H1 (cell line): ENCODE measurements around the gene TRIM41. TPM values are rescaled to one million over a fixed set of nuclear protein-coding genes. Genes with fewer than 3 reads are reported as not detected.

Source experiments
- CTCF ChIA-PET: fragments of 300-600 bp; sonication (Branson Sonifier 250); formaldehyde crosslinking; loops from one replicate; lab custom pipeline; 2021; ENCODE audit not compliant: partially characterized antibody; lab: Charles Lee
- POLR2A ChIA-PET: fragments of 300-600 bp; sonication (Branson Sonifier 250); formaldehyde crosslinking; loops from one replicate; lab custom pipeline; 2021; ENCODE audit warnings: inconsistent platforms; ENCODE audit not compliant: partially characterized antibody; lab: Charles Lee
- DNase-seq, 2 experiments: peaks; one replicate each; pipeline versions ENCODE4 v3.0.0 to v3.0.0-alpha.2; 2010 to 2022; ENCODE audit warnings: low spot score in 2 of 2, low read depth in 1 of 2, mixed read lengths in 1 of 2
- FAIRE-seq: peaks from 2 replicates; lab custom pipeline; 2011; peaks lifted over from hg19 to GRCh38; lab: Jason Lieb, UNC
- H2AFZ ChIP-seq: 2 replicates; pipeline ENCODE4 v1.8.1; 2012; ENCODE audit warnings: low read length, inconsistent platforms
- H2AK5ac ChIP-seq: 2 replicates; pipeline ENCODE4 v1.6.1; 2013; ENCODE audit warnings: low read depth, low read length
- H2BK120ac ChIP-seq: replicated peaks from 2 replicates; pipeline ENCODE3; 2013; ENCODE audit warnings: low read depth, low read length, inconsistent platforms
- H2BK12ac ChIP-seq: 2 replicates; pipeline ENCODE4 v1.6.1; 2013; ENCODE audit warnings: low read depth, low read length
- H2BK15ac ChIP-seq: 2 replicates; pipeline ENCODE4 v1.6.1; 2013; ENCODE audit warnings: low read length
- H2BK20ac ChIP-seq: 2 replicates; pipeline ENCODE4 v1.6.1; 2013; ENCODE audit warnings: low read length
- H2BK5ac ChIP-seq: 2 replicates; pipeline ENCODE4 v1.6.1; 2013; ENCODE audit warnings: low read depth, low read length
- H3K14ac ChIP-seq: 2 replicates; pipeline ENCODE4 v1.6.1; 2013; ENCODE audit warnings: inconsistent platforms; ENCODE audit not compliant: insufficient read length
- H3K18ac ChIP-seq: 2 replicates; pipeline ENCODE4 v1.6.1; 2013; ENCODE audit warnings: low read length; ENCODE audit errors: extremely low read depth
- H3K23ac ChIP-seq: 2 replicates; pipeline ENCODE4 v1.6.1; 2013; ENCODE audit warnings: inconsistent platforms; ENCODE audit not compliant: insufficient read length
- H3K23me2 ChIP-seq: 2 replicates; pipeline ENCODE4 v1.6.1; 2013; ENCODE audit warnings: low read depth, low read length
- H3K27ac ChIP-seq: 2 replicates; pipeline ENCODE4 v1.6.1; 2011; ENCODE audit warnings: low read depth, low read length, inconsistent platforms
- H3K27me3 ChIP-seq, 4 experiments: replicated peaks in 1 of 4; 1 replicate in 1 of 4; 2 replicates in 3 of 4; pipeline versions ENCODE4 v1.6.1 to v1.8.1; 2011 to 2013; ENCODE audit warnings: low read length in 3 of 4, mild to moderate bottlenecking in 3 of 4, inconsistent platforms in 2 of 4, mixed read lengths in 2 of 4, moderate library complexity in 1 of 4; ENCODE audit not compliant: control insufficient read depth in 3 of 4, insufficient read depth in 3 of 4; ENCODE audit errors: extremely low read depth in 1 of 4
- H3K36me3 ChIP-seq, 4 experiments: 2 replicates each; pipeline versions ENCODE4 v1.6.1 to v1.8.1; 2011 to 2013; ENCODE audit warnings: mild to moderate bottlenecking in 4 of 4, low read length in 3 of 4, moderate library complexity in 2 of 4, control low read depth in 1 of 4, inconsistent platforms in 1 of 4; ENCODE audit not compliant: insufficient read depth in 4 of 4, control insufficient read depth in 2 of 4
- H3K4ac ChIP-seq: replicated peaks from 2 replicates; pipeline ENCODE3; 2013; ENCODE audit warnings: low read length, low read depth, mixed read lengths, inconsistent platforms; ENCODE audit not compliant: insufficient read length
- H3K4me1 ChIP-seq, 4 experiments: replicated peaks in 1 of 4; 1 replicate in 1 of 4; 2 replicates in 3 of 4; pipeline versions ENCODE4 v1.6.1 to v1.8.1; 2011 to 2013; ENCODE audit warnings: low read length in 3 of 4, inconsistent platforms in 2 of 4, mixed read lengths in 1 of 4; ENCODE audit not compliant: insufficient read depth in 4 of 4, control insufficient read depth in 3 of 4
- H3K4me2 ChIP-seq, 2 experiments: 2 replicates each; pipeline versions ENCODE4 v1.6.1 to v1.8.1; 2011 to 2013; ENCODE audit warnings: low read depth in 2 of 2, low read length in 2 of 2, control low read depth in 1 of 2, inconsistent platforms in 1 of 2, mild to moderate bottlenecking in 1 of 2; ENCODE audit not compliant: insufficient read depth in 1 of 2
- H3K4me3 ChIP-seq, 4 experiments: fragments of 200-600, 300-600 bp in 1 of 4; sonication (generic), shearing (Covaris generic), sonication (Bioruptor Twin) in 1 of 4; 2 replicates each; pipeline versions ENCODE4 v1.5.1 to v1.8.1; 2011 to 2016; ENCODE audit warnings: low read length in 4 of 4, low read depth in 3 of 4, control low read depth in 2 of 4, inconsistent platforms in 2 of 4, mild to moderate bottlenecking in 2 of 4, mixed read lengths in 1 of 4, moderate library complexity in 1 of 4; ENCODE audit not compliant: insufficient read depth in 2 of 4; ENCODE audit errors: extremely low read depth in 1 of 4
- H3K56ac ChIP-seq: replicated peaks from 2 replicates; pipeline ENCODE3; 2013; ENCODE audit warnings: low read depth, mild to moderate bottlenecking, mixed read lengths, low read length, inconsistent platforms; ENCODE audit not compliant: insufficient read length
- H3K79me1 ChIP-seq: 2 replicates; pipeline ENCODE4 v1.6.1; 2013; ENCODE audit warnings: low read depth, low read length, control low read depth
- H3K79me2 ChIP-seq, 2 experiments: 2 replicates each; pipeline versions ENCODE4 v1.6.1 to v1.8.1; 2012 to 2013; ENCODE audit warnings: low read length in 2 of 2, mild to moderate bottlenecking in 2 of 2, inconsistent platforms in 1 of 2; ENCODE audit not compliant: insufficient read depth in 2 of 2, control insufficient read depth in 1 of 2
- H3K9ac ChIP-seq, 4 experiments: replicated peaks in 1 of 4; 1 replicate in 1 of 4; 2 replicates in 3 of 4; pipeline versions ENCODE4 v1.6.1 to v1.8.1; 2011 to 2013; ENCODE audit warnings: low read depth in 3 of 4, low read length in 3 of 4, control low read depth in 2 of 4, mild to moderate bottlenecking in 2 of 4, moderate library complexity in 2 of 4, inconsistent platforms in 1 of 4; ENCODE audit errors: extremely low read depth in 1 of 4
- H3K9me3 ChIP-seq, 2 experiments: 2 replicates each; pipeline versions ENCODE4 v1.6.1 to v1.8.1; 2012 to 2013; ENCODE audit warnings: mild to moderate bottlenecking in 2 of 2, moderate library complexity in 2 of 2, control low read depth in 1 of 2, inconsistent platforms in 1 of 2, low read depth in 1 of 2, low read length in 1 of 2, mixed read lengths in 1 of 2; ENCODE audit not compliant: insufficient read depth in 2 of 2
- H4K20me1 ChIP-seq, 2 experiments: replicated peaks in 1 of 2; 2 replicates each; pipeline versions ENCODE3 to v1.8.1; 2011 to 2013; ENCODE audit warnings: inconsistent platforms in 2 of 2, low read length in 2 of 2, mild to moderate bottlenecking in 1 of 2; ENCODE audit not compliant: insufficient read depth in 2 of 2, control insufficient read depth in 1 of 2
- H4K5ac ChIP-seq: 2 replicates; pipeline ENCODE4 v1.6.1; 2013; ENCODE audit warnings: low read length, low read depth, mixed read lengths, inconsistent platforms; ENCODE audit not compliant: insufficient read length
- H4K8ac ChIP-seq: 2 replicates; pipeline ENCODE4 v1.8.0; 2013; ENCODE audit warnings: mild to moderate bottlenecking, moderate library complexity, low read length, inconsistent platforms; ENCODE audit not compliant: insufficient read depth; ENCODE audit errors: extremely low read depth
- H4K91ac ChIP-seq: replicated peaks from 2 replicates; pipeline ENCODE3; 2013; ENCODE audit warnings: low read length, mixed read lengths, inconsistent platforms; ENCODE audit not compliant: insufficient read length
- CBX8 ChIP-seq: fragments of 300-800, 300-1000 bp; sonication (generic); IDR thresholded peaks from 2 replicates; pipeline ENCODE4 v1.7.1; 2016; ENCODE audit warnings: low read depth, low read length, borderline replicate concordance
- POLR2A ChIP-seq, 2 experiments: IDR thresholded peaks; 1 replicate in 1 of 2; 2 replicates in 1 of 2; pipeline ENCODE4 v1.6.1; 2011; ENCODE audit warnings: low read depth in 2 of 2, low read length in 2 of 2, mild to moderate bottlenecking in 2 of 2; ENCODE audit errors: control extremely low read depth in 1 of 2
- POLR2AphosphoS5 ChIP-seq: IDR thresholded peaks from 2 replicates; pipeline ENCODE4 v1.6.1; 2011; ENCODE audit warnings: low read depth, low read length
- TCF12 ChIP-seq: IDR thresholded peaks from 2 replicates; pipeline ENCODE4 v1.6.1; 2011; ENCODE audit warnings: low read depth, mild to moderate bottlenecking, low read length
- WGBS, 2 experiments: shearing (Covaris generic) in 1 of 2; methylation state at CpG; one replicate each; pipeline versions ENCODE4 v1.1.6 to v1.1.7; 2013 to 2015; ENCODE audit warnings: low lambda C conversion rate in 2 of 2, mixed read lengths in 2 of 2, inconsistent platforms in 1 of 2, low coverage in 1 of 2, missing lambda C conversion rate in 1 of 2; ENCODE audit not compliant: insufficient replicate concordance in 2 of 2, insufficient coverage in 1 of 2, insufficient read length in 1 of 2; ENCODE audit errors: extremely low coverage in 1 of 2, missing lambda C conversion rate in 1 of 2; 5-methylcytosine and 5-hydroxymethylcytosine counted together
- polyA plus RNA-seq, 7 experiments: library from polyadenylated mRNA; depleted of rRNA in 3 of 7; stranded (reverse) in 5 of 7; unstranded in 2 of 7; fragments of >200 nt in 5 of 7; fragments of 200-250 nt in 2 of 7; gene quantifications; 1 replicate in 5 of 7; 2 replicates in 1 of 7; 4 replicates in 1 of 7; pipeline versions ENCODE4 v1.2.1 to v1.2.3, GENCODE V29; 2011 to 2013; ENCODE audit warnings: missing spikeins in 2 of 7, mixed read lengths in 2 of 7
- total RNA-seq: library from RNA; stranded (reverse); fragmentation: NEBNext Ultra II Directional; extraction: Animal tissue kit (Norgen Biotek cat#: 25700); gene quantifications from 2 replicates; pipeline ENCODE4 v1.2.1, GENCODE V29; 2021

TRIM41 gene
- total and polyA plus RNA-seq, 2 of the 8 experiments (the other 6 are each of a cell fraction or from before 2014, with no cell fraction given) = 12.9 to 21.6 TPM

GRCh38 chr5:181239062-181239663 is 16.1 kb downstream of the TRIM41 start:
- Histone ChIP-seq H2BK5ac (no peak overlapping the region), H3K4me3 (no peak overlapping the region), H3K79me2 (peaks cover 22 to 39% of the 10 kb centered on the region in 2 experiments), H4K91ac (no peak overlapping the region), H4K8ac (no peak overlapping the region), H3K36me3 (peaks cover 61 to 89% (median 73%) of the 10 kb centered on the region in 4 experiments), H3K9me3 (no peaks in the 10 kb centered on the region), H3K56ac (no peak overlapping the region), H2BK15ac (no peak overlapping the region), H3K18ac (no peak overlapping the region), H3K23ac (no peak overlapping the region), H3K9ac (no peak overlapping the region; a peak in 1 of 7 replicates), H3K14ac (no peak overlapping the region), H3K23me2 (peaks cover 3% of the 10 kb centered on the region; the same call in 1 of the 2 replicates), H3K4ac (no peak overlapping the region), H2AK5ac (no peak overlapping the region), H2BK120ac (no peak overlapping the region), H3K79me1 (peaks cover 5% of the 10 kb centered on the region; the same call in 1 of the 2 replicates), H3K4me1 (peaks cover 5 to 16% (median 8%) of the 10 kb centered on the region in 4 experiments), H3K4me2 (peak overlapping the region in 1 of 2 experiments; percentile 2; a peak in 1 of 4 replicates), H2BK12ac (no peak overlapping the region), H4K5ac (no peak overlapping the region), H3K27ac (0 out of 2 replicates have a peak overlapping the region, but pooled peaks have one; percentile 15), H2BK20ac (no peak overlapping the region), H3K27me3 (no peaks in the 10 kb centered on the region), H4K20me1 (peaks cover 26 to 33% of the 10 kb centered on the region in 2 experiments), H2AFZ (no peak overlapping the region)
- no peak for TF ChIP-seq TCF12
- peak; percentile 33; the same call in 1 of the 2 replicates for TF ChIP-seq POLR2AphosphoS5
- TF ChIP-seq POLR2A (IDR thresholded peaks at IDR 0.05; ENCODE audit: control extremely low read depth in 1 of 2, low read depth in 2 of 2, low read length in 2 of 2) = 0 out of 3 replicates have a peak, but pooled peaks of 1 of the 2 experiments have one; percentile 56
- no peak for TF ChIP-seq CBX8
- FAIRE-seq = no peak
- POLR2A ChIA-PET = interaction anchor here (0.7 to 34.2 kb wide), 12 partner anchors 1 to 410 kb away, joined by 3 to 1334 read pairs (median 4); partner anchors contain the start of genes RACK1, TRIM41, TRIM52 and TRIM7
- 92% methylated on average over 9 of the region's 9 CpGs; no CpG with 5 or more reads in 1 of the 2 experiments for WGBS, 2 experiments
- CTCF ChIA-PET = interaction anchor here (0.7 to 1.5 kb wide), 4 partner anchors 10 to 55 kb away, joined by 3 to 4 read pairs (median 3); no protein-coding TSS in a partner anchor
- DNase-seq = no peak
